Measurements from ENCODE around the gene VWA3B.

- no peak for TF ChIP-seq CTCF (IDR thresholded peaks at IDR 0.05; ENCODE audit: insufficient read depth, low read length, poor library complexity, severe bottlenecking)
- no peak for TF ChIP-seq EZH2phosphoT487 (conservative IDR thresholded peaks at IDR 0.05; ENCODE audit: low read length)
Observed at GRCh38 chr2:98093146-98093545, 6.2 kb downstream of the VWA3B start.
